T-helper 9 cell (primary cell): Measurements from ENCODE around the gene HEMGN.

ENCODE experiments used
- DNase-seq: peaks from one replicate; pipeline ENCODE4 v3.0.0-alpha.2; 2020

Gene HEMGN

DNA sequence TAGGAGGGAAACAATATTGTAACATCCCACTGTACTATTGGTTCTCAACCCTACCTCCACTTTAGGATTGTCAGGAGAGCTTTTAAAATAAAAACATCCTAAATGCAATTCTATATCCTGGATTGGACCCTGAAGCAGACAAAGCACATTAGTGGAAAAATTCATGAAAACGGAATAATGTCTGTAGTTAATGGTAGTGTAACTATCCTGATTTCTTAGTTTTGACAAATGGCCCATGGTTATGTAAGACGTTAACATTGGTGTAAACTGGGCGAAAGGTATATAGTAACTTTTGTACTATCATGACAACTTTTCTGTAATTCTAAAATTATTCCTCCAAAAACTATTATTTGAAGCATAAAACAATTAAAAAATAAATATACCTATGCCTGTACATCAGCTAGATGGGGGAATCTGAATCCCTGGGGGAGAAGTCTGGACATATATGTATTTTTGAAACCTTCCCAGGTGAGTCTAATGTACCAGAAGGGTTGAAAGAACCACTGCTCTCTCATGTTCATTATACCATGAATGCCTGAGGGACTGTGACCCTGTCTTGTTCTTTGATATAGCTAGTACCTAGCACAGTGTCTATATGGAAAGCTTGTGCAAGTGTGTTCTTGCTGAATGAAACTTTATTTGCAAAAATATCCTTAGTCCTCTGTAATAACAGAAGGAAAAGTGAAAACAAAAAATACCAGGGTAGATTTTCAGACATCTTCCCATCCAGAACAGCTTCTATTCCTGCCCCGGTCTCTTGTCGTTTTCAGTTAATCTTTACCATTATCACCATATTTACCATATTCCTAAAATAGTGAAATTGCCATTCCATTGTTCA lies 12.3 kb downstream of the HEMGN start:
- no peak for DNase-seq

GRCh38 chr9:97924386-97924785 lies 13.6 kb downstream of the HEMGN start:
- DNase-seq, result no peak

- DNase-seq, result peak; percentile 57
Observed at GRCh38 chr9:97923529-97924108, 14.4 kb downstream of the HEMGN start.

DNA sequence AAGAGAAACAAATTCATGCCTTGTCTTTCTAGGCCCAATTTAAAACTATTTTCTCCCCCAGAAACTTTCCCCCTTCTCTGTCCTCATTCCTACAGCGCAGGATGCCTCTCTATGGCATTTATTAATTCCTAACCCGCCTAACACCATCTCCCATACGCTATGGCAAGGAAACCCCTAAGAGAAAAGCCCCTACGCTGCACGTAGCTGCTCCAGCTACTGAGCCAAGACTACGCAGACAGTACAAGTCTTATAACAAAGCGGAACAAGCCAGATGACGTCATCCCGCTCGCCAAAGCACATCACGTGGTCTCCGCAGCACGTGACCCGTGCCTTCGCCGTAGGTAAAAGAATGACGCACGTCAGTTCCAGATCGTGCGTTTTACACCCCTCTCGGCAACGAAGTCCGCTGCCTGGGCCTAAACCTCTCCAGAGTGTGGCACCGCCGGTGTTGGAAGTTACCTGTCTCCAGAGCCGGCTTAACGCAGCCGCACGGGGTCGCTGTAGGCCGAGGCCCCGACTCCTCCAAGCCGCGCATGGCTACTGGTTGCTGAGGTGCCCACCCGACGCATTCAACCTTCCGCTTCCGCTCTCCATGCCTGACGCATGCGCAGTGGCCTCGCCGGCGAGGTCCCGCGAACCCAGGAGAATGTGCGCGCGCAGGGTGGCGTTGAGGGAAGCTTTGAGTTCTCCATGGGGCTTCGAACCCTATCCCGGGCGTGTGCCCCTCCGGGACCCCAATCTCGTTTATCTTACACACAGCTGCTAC lies 15.8 kb downstream of the HEMGN start, which contains the start of gene TRMO:
Gene TRMO, minus strand, starts transcription at position 542 of the 766 bp plus-strand sequence. Its CDS starts 7 bp downstream, at position 535.
- peak; percentile 97 for DNase-seq

GRCh38 chr9:97919217-97919813 lies 18.7 kb downstream of the HEMGN start:
- no peak for DNase-seq

- no peak for DNase-seq
Observed at GRCh38 chr9:97918611-97919010, 19.4 kb downstream of the HEMGN start.

DNA sequence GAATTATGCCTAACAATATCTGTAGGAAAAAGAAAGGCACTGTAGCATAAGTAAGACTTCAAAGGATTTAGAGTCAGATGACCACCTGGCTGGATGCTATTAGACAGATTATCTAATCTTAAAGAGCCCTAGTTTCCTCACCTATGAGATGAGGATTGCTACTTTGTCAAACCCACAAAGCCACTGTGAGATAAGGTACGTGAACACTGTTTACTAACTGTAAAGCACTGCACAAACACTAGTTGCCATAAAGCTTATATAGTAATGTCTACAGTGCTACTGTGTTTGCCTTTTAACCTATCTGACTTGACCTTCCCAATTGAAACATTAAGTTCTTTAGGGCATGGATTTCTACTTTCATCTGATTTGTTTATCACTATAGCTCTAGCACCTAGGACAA lies 26.0 kb downstream of the HEMGN start:
- DNase-seq, result no peak

- no peak for DNase-seq
Observed at GRCh38 chr9:97911528-97911927, 26.4 kb downstream of the HEMGN start.

GRCh38 chr9:97910357-97910756 lies 27.6 kb downstream of the HEMGN start:
- no peak for DNase-seq

DNA sequence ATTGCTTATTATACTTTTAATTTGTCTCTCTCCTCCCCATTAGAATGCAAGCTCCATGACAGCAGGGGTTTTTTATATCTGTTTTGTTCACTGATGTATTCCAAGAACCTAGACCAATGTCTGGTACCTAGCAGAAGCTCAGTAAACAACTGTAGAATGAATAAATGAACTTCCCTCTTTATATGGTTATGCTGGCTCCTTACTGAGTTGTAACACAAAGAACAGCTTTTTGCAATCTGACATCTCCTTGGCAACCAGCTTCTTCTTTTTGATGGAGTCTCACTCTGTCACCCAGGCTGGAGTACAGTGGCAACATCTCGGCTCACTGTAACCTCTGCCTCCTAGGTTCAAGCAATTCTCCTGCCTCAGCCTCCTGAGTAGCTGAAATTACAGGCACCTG lies 29.3 kb downstream of the HEMGN start:
- no peak for DNase-seq

- no peak for DNase-seq
Observed at GRCh38 chr9:97907632-97908031, 30.3 kb downstream of the HEMGN start.

- DNase-seq, result no peak
Observed at GRCh38 chr9:97907046-97907445, 30.9 kb downstream of the HEMGN start.

DNA sequence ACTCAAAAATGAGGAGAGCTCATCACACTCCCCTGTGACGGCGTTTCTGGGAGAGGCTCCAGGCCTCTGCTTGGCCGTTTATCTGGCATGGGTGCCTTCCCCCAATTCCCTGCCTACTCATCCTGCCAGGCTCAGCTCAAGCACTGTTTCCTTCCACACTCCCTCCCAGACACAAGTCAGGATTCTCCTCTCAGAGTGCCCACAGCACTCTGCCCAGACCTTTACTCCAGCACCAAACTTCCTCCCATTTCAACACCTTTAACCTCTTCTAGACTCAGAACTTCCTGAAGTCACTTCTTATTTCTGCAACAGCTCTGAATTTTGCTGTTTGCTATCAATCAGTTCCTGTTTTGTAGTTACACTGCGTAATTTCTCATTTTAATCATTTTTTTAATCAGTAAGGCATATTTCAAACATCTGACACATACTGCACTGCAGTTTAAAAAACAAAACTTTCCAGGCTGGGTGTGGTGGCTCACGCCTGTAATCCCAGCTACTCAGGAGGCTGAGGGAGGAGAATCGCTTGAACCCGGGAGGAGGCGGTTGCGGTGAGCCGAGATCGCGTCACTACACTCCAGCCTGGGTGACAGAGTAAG lies 31.6 kb downstream of the HEMGN start:
- DNase-seq, result peak; percentile 48

DNA sequence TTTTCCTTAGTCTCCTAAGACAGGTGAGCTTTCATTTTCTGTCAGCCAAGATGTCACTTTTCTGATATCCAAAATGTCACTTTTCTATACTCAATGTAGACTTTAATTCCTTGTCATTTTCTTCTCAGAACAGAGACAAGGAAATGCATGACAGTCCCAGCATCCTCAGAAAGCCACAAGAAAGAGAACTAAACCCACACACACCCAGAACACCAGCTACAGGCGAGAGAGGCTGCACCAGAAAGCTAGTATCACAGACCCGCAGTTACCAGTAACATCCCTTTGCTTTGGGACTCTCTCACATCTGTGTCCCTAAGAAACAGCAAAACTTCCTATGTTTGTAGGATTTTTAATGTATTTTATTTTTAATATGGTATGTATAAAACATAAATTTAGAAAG lies 32.7 kb downstream of the HEMGN start:
- DNase-seq, result peak; percentile 40

- peak; percentile 42 for DNase-seq
Observed at GRCh38 chr9:97904725-97905124, 33.2 kb downstream of the HEMGN start.

DNA sequence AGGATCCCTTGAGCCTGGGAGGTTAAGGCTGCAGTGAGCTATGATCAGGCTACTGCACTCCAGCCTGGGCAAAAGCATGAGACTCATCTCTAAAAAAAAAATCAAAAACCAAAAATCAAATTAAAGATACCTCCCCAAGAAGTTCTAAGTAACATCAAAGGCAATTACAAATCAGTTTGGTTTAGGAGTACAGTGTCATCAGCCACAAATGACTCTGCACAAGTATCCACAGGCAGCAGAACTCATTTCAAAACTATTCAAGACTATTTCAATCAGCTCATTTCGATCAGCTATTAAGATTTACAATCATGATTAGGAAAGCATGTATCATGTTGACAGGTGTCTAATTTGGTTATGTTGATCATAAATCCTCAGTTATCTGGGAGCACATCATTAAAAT lies 34.8 kb downstream of the HEMGN start:
- no peak for DNase-seq

- DNase-seq, result no peak
Observed at GRCh38 chr9:97900738-97901565, 37.0 kb downstream of the HEMGN start.

DNA sequence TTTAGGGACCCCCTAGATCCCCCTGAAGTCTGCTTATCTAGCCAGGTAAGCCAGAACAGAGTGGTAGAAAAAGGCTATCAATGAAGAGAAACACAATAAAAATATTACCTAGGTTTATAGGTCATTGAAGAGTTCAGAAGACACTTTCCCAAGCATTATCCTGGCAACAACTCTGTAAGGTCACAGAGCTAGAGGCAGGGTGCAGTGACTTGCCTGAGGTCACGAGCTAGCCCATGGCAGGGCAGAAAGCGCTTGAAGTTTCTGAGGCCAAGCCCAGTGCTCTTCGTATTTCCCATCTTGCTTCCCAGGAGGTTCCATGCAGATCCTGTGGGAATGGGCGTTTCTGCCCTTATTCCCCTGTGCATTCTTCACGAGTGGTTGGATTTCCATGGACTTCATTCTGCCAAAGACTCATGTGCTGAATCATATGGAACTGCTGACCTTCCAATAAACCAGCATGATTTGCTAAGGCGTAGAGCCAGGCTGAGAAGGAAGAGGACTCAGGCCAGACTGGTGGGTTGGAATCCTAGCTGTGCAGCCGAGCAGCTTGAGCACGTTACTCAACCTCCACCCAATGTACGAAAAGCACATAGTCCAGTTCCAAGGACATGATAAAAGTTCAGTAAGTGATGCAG lies 37.8 kb downstream of the HEMGN start:
- no peak for DNase-seq

DNA sequence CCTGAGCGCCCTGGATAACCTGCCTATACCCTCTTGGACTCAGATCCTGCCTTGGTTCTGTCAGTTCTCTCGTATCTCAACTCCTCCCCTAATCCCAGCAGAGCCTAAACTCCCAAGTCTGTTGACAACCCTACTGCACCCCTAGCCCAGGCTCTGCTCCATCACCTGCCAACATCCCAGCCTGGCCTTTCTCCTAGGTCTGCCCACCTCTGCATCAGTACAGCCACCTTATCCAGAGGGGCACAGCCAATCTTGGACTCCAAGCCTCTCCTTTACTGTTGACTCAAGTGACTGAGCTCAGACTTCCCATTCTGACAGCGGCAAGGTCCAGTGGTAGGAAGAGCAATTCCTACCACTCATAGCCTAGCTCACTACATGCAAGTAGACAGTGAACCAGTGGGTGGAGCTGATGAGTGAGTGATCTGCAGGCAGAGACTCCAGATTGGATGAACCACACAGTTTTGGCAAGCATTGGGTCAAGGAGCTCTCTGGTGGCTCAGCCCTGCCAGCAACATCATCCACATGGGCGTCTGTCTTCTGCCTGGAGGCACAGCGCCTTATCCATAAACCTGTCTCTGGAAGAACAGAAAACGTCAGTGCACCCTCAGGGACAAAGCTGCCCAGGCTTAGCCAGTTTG lies 42.2 kb downstream of the HEMGN start:
- no peak for DNase-seq

DNA sequence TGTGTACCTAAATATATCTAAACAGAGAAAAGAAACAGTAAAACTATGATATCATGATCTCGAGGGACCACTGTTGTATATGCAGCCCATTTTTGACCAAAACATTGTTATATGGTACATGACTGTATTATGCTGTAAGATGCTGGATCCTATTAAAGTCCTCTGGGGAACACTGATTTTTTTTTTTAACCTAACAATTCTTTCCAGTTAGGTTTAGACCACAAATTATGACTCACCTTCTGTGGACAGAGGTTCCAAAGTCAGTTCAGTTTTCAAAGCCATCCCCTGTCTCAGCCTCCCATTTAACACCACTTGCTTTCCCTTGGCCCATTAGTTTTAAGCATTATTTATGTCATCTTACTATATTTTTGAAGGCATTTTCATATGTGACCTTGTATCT lies 42.8 kb downstream of the HEMGN start:
- no peak for DNase-seq

GRCh38 chr9:97892421-97892820 lies 45.6 kb downstream of the HEMGN start:
- no peak for DNase-seq
